B cell (primary cell): ENCODE measurements around the gene SSUH2. TPM values are rescaled to one million over a fixed set of nuclear protein-coding genes. Genes with fewer than 3 reads are reported as not detected.

Source experiments
- ATAC-seq: fragments of 200-7000 bp; cut with Tn5 transposase; one replicate; pipeline ENCODE4 v1.10.0; 2021; ENCODE audit warnings: low read depth, mild to moderate bottlenecking, moderate number of reproducible peaks, moderate library complexity
- CTCF ChIA-PET: fragments of 350-600 bp; sonication (Branson Sonifier 250); formaldehyde crosslinking; loops from one replicate; lab custom pipeline; 2021; ENCODE audit warnings: antibody characterized with exemption, inconsistent platforms; lab: Charles Lee
- POLR2A ChIA-PET: fragments of 350-600 bp; sonication (Branson Sonifier 250); formaldehyde crosslinking; loops from one replicate; lab custom pipeline; 2021; ENCODE audit warnings: antibody characterized with exemption; lab: Charles Lee
- DNase-seq: peaks from one replicate; pipeline ENCODE4 v3.0.0; 2013
- H2AFZ ChIP-seq: 2 replicates; pipeline ENCODE4 v1.6.1; 2012; ENCODE audit warnings: mild to moderate bottlenecking, low read depth, low read length; ENCODE audit not compliant: insufficient read depth, poor library complexity, severe bottlenecking
- H3K27ac ChIP-seq, 2 donors: 1 replicate in 1 of 2; 2 replicates in 1 of 2; pipeline ENCODE4 v1.5.1; 2012 to 2013; ENCODE audit warnings: low read length in 2 of 2, mild to moderate bottlenecking in 2 of 2, moderate library complexity in 1 of 2
- H3K27me3 ChIP-seq, 4 experiments: fragments of 200-600 bp in 1 of 4; sonication (generic) in 1 of 4; replicated peaks in 1 of 4; 1 replicate in 2 of 4; 2 replicates in 2 of 4; pipeline versions ENCODE4 v1.6.1 to v1.7.0; 2013 to 2016; ENCODE audit warnings: low read length in 3 of 4, mild to moderate bottlenecking in 2 of 4, mixed read lengths in 1 of 4, moderate library complexity in 1 of 4; ENCODE audit not compliant: insufficient read depth in 4 of 4, control insufficient read depth in 3 of 4; ENCODE audit errors: control extremely low read depth in 1 of 4
- H3K36me3 ChIP-seq, 2 experiments: replicated peaks in 1 of 2; 1 replicate in 1 of 2; 2 replicates in 1 of 2; pipeline versions ENCODE4 v1.6.1 to v1.7.1; 2013; ENCODE audit warnings: low read length in 1 of 2; ENCODE audit not compliant: insufficient read depth in 2 of 2, control insufficient read depth in 1 of 2; ENCODE audit errors: control extremely low read depth in 1 of 2, extremely low read depth in 1 of 2
- H3K4me1 ChIP-seq, 2 donors: fragments of 200-600 bp in 1 of 2; sonication (generic) in 1 of 2; 1 replicate in 1 of 2; 2 replicates in 1 of 2; pipeline versions ENCODE4 v1.5.1 to v1.6.1; 2013 to 2017; ENCODE audit warnings: low read length in 2 of 2; ENCODE audit not compliant: control insufficient read depth in 2 of 2, insufficient read depth in 2 of 2
- H3K4me2 ChIP-seq: replicated peaks from 2 replicates; pipeline ENCODE3; 2012; ENCODE audit warnings: mild to moderate bottlenecking, low read depth, low read length; ENCODE audit not compliant: poor library complexity, severe bottlenecking
- H3K4me3 ChIP-seq, 5 experiments: fragments of 200-600 bp in 1 of 5; sonication (generic) in 1 of 5; 1 replicate in 3 of 5; 2 replicates in 2 of 5; pipeline versions ENCODE4 v1.5.1 to v1.7.0; 2011 to 2016; ENCODE audit warnings: low read length in 4 of 5, mild to moderate bottlenecking in 4 of 5, low read depth in 2 of 5, control low read depth in 1 of 5, moderate library complexity in 1 of 5; ENCODE audit not compliant: insufficient read depth in 1 of 5; ENCODE audit errors: control extremely low read depth in 1 of 5, extremely low read depth in 1 of 5
- H3K79me2 ChIP-seq: fragments of 200-600 bp; sonication (generic); one replicate; pipeline ENCODE4 v1.6.0; 2016; ENCODE audit warnings: low read length; ENCODE audit not compliant: control insufficient read depth, insufficient read depth
- H3K9ac ChIP-seq: fragments of 200-600 bp; sonication (generic); 2 replicates; pipeline ENCODE4 v1.6.1; 2017; ENCODE audit warnings: mild to moderate bottlenecking, low read length, moderate library complexity
- H3K9me3 ChIP-seq, 3 donors: one replicate each; pipeline versions ENCODE4 v1.6.1 to v1.7.1; 2013; ENCODE audit warnings: low read length in 2 of 3; ENCODE audit not compliant: control insufficient read depth in 2 of 3, insufficient read depth in 1 of 3; ENCODE audit errors: control extremely low read depth in 1 of 3
- H4K20me1 ChIP-seq: 2 replicates; pipeline ENCODE4 v1.6.0; 2012; ENCODE audit warnings: mild to moderate bottlenecking, low read length; ENCODE audit not compliant: insufficient read depth, control insufficient read depth, poor library complexity, severe bottlenecking
- H3K27ac Mint-ChIP-seq: one replicate; pipeline ENCODE4 v1.8.0; 2021; ENCODE audit warnings: mixed read lengths
- H3K27me3 Mint-ChIP-seq: one replicate; pipeline ENCODE4 v1.8.0; 2021; ENCODE audit warnings: mixed read lengths
- H3K4me1 Mint-ChIP-seq: one replicate; pipeline ENCODE4 v1.8.0; 2021; ENCODE audit warnings: mixed read lengths
- H3K4me3 Mint-ChIP-seq: one replicate; pipeline ENCODE4 v1.8.0; 2021; ENCODE audit warnings: mixed read lengths
- H3K9me3 Mint-ChIP-seq: one replicate; pipeline ENCODE4 v1.8.0; 2022; ENCODE audit warnings: mixed read lengths; ENCODE audit not compliant: insufficient read depth
- EZH2 ChIP-seq: IDR thresholded peaks from 2 replicates; pipeline ENCODE4 v1.6.1; 2012; ENCODE audit warnings: borderline replicate concordance, low read depth, mild to moderate bottlenecking, moderate library complexity, low read length; ENCODE audit not compliant: insufficient read depth, poor library complexity, severe bottlenecking
- WGBS: methylation state at CpG from one replicate; pipeline ENCODE4 v1.1.5; 2013; ENCODE audit warnings: missing lambda C conversion rate; ENCODE audit not compliant: insufficient coverage; 5-methylcytosine and 5-hydroxymethylcytosine counted together
- intact Hi-C: fragments of 100-400 bp; cut with micrococcal nuclease; formaldehyde crosslinking; loops from one replicate; pipeline ENCODE4 v1.10.0; 2022
- polyA plus RNA-seq: library from polyadenylated mRNA; depleted of rRNA; stranded (reverse); fragments of >200 nt; gene quantifications from 2 replicates; pipeline ENCODE4 v1.2.3, GENCODE V29; 2012
- total RNA-seq, 2 donors: library from RNA; stranded (reverse); fragments of 120-200 nt in 1 of 2; gene quantifications; 1 replicate in 1 of 2; 2 replicates in 1 of 2; pipeline versions ENCODE4 v1.2.3 to v1.2.4, GENCODE V29; 2013 to 2022
- TF ChIP-seq, protein P1 (sequence below): fragments of 200-600 bp; IDR thresholded peaks from one replicate; pipeline ENCODE4 v1.8.0; 2022; ENCODE audit warnings: antibody characterized with exemption, mild to moderate bottlenecking

The SSUH2 gene
- total and polyA plus RNA-seq, 2 donors (not counting 1 experiment from before 2014, with no cell fraction given) = not detected

DNA sequence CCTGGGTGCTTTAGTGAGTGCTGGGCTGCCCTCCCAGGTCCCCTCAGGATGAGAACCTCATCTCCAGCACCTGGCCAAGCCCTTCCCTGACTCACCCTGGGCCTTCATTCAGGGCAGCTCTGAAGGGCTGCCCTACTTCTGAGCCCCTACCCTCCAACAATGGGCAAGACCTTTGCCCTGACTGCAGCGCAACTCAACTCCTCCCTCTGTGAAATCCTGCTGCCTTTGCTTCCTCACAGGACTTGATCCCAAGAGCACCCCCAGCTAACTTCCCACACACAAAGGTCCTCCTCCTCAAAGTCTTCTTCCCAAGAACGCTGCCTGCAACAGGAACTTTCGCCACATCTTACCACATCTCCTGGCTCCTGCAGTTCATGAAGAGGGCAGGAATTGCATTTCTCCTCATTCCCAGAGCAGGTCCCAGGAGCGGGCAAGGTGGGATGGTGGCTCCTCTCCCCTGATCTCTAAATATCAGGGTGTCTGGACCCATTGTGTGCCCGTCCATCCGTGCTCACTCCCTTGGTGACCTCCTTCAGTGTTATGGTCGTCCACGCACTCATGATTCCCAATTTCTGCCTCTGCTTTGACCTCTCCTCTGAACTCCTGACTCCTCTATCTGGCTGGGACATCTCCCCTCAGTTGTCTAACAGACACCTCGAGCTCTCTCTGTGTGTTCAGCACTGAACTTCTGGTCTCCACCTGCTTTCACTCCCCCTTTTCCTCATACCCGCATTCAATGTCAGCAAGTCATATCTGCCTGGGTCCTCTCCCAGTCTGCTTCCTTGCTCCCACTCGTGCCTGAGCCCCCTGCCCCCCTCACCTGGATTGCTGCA, 4.5 kb upstream of the SSUH2 start:
- H3K9ac ChIP-seq = no peak overlapping the region
- no peaks in the 10 kb centered on the region for H3K4me1 Mint-ChIP-seq
- H2AFZ ChIP-seq = no peak overlapping the region
- H3K4me1 ChIP-seq = no peaks in the 10 kb centered on the region
- 86% methylated on average over 11 of the region's 11 CpGs for WGBS
- TF ChIP-seq EZH2 = no peak
- TF ChIP-seq, protein P1, sequence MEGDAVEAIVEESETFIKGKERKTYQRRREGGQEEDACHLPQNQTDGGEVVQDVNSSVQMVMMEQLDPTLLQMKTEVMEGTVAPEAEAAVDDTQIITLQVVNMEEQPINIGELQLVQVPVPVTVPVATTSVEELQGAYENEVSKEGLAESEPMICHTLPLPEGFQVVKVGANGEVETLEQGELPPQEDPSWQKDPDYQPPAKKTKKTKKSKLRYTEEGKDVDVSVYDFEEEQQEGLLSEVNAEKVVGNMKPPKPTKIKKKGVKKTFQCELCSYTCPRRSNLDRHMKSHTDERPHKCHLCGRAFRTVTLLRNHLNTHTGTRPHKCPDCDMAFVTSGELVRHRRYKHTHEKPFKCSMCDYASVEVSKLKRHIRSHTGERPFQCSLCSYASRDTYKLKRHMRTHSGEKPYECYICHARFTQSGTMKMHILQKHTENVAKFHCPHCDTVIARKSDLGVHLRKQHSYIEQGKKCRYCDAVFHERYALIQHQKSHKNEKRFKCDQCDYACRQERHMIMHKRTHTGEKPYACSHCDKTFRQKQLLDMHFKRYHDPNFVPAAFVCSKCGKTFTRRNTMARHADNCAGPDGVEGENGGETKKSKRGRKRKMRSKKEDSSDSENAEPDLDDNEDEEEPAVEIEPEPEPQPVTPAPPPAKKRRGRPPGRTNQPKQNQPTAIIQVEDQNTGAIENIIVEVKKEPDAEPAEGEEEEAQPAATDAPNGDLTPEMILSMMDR = no peak
- peaks cover 0 to 4% (median 0%) of the 10 kb centered on the region in 3 donors for H3K9me3 ChIP-seq
- no peak overlapping the region for H3K4me2 ChIP-seq
- H3K4me3 ChIP-seq = no peak overlapping the region
- peaks cover 7% of the 10 kb centered on the region for H3K27me3 Mint-ChIP-seq
- CTCF ChIA-PET = no interaction called here
- H3K27me3 ChIP-seq = peaks cover 0 to 3% (median 1%) of the 10 kb centered on the region in 4 experiments
- no peak overlapping the region for H3K27ac ChIP-seq
- H3K79me2 ChIP-seq = no peaks in the 10 kb centered on the region
- ATAC-seq = no peak
- H3K27ac Mint-ChIP-seq = no peak overlapping the region
- POLR2A ChIA-PET = no interaction called here
- no peaks in the 10 kb centered on the region for H4K20me1 ChIP-seq
- intact Hi-C loops = no loop called here
- DNase-seq = no peak
- H3K36me3 ChIP-seq = no peaks in the 10 kb centered on the region
- no peak overlapping the region for H3K4me3 Mint-ChIP-seq
- H3K9me3 Mint-ChIP-seq = peaks cover under 1% of the 10 kb centered on the region
